Peyer's patch (tissue), 4 donors: ENCODE data around the gene TOMM34. TPM values are rescaled to one million over a fixed set of nuclear protein-coding genes. Genes with fewer than 3 reads are reported as not detected.

Experiments used
- DNase-seq, 3 donors: peaks; one replicate each; pipeline ENCODE4 v3.0.0-alpha.2; 2017 to 2019
- H3K27ac ChIP-seq, 4 donors: fragments of 200-600 bp; sonication (generic); one replicate each; pipeline ENCODE4 v1.5.1; 2016 to 2019
- H3K27me3 ChIP-seq, 2 donors: fragments of 200-600 bp; sonication (generic); one replicate each; pipeline ENCODE4 v1.5.1; 2019
- H3K36me3 ChIP-seq, 3 donors: fragments of 200-600 bp; sonication (generic); one replicate each; pipeline ENCODE4 v1.5.1; 2016 to 2019
- H3K4me1 ChIP-seq, 4 donors: fragments of 200-600 bp; sonication (generic); one replicate each; pipeline ENCODE4 v1.5.1; 2016 to 2019
- H3K4me3 ChIP-seq, 4 donors: fragments of 200-600 bp; sonication (generic); 1 replicate in 3 of 4; 2 replicates in 1 of 4; pipeline ENCODE4 v1.5.1; 2016 to 2019; ENCODE audit warnings: mild to moderate bottlenecking in 1 of 4
- H3K9me3 ChIP-seq, 4 donors: fragments of 200-600 bp; sonication (generic); one replicate each; pipeline ENCODE4 v1.5.1; 2016 to 2019; ENCODE audit warnings: mild to moderate bottlenecking in 1 of 4
- POLR2A ChIP-seq, 2 donors: fragments of 450-650 bp; IDR thresholded peaks; one replicate each; pipeline ENCODE4 v1.5.1; 2017; ENCODE audit warnings: antibody characterized with exemption in 2 of 2, mild to moderate bottlenecking in 2 of 2, moderate library complexity in 2 of 2
- total RNA-seq, 4 donors: library from RNA; depleted of rRNA; stranded (reverse); fragments of >200 nt; gene quantifications; one replicate each; pipeline ENCODE4 v1.1.0, GENCODE V29; 2016
- TF ChIP-seq, protein P1 (sequence below), 6 experiments: fragments of 450-650 bp in 4 of 6; fragments of 200-600 bp in 2 of 6; sonication (generic) in 1 of 6; IDR thresholded peaks; one replicate each; pipeline ENCODE4 v1.5.1; 2017 to 2019; ENCODE audit warnings: antibody characterized with exemption in 6 of 6, mild to moderate bottlenecking in 3 of 6, moderate library complexity in 1 of 6

TOMM34 gene
- total RNA-seq, 4 donors from 2014 or later = 8.4 to 19.0 (median 12.2) TPM

DNA sequence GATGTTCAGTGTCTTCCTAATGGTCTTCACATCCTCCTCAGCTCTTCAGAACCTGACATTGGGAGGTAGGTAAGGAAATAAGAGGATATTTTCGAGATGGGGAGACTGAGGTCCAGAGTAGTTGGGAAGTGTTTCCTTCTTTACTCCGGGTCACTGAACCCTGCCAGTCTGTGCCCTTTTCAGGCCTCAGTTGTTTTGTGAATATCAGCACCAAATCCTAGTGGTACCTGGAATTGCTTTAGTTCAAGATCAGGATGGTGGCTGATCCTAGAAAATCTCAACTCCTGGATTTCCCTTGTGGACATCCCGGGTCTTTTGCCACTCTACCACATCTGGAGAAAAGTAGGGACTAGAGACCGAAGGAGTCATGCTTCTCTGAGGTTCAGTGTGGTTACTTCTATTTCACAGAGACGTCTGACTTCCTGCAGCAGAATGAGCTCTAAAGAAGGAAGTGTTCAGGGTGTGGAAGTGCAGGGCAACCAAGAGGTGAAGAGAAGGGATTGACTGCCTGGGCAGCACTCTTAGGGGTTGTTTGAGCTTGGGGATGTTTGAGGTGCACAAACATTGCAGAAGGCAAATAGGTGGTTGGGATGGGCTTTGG, 7.1 kb upstream of the TOMM34 start:
- peak overlapping the region; percentile 88 to 97 (median 92) for H3K27ac ChIP-seq
- peak in 1 of 2 donors; percentile 48 for TF ChIP-seq POLR2A (IDR thresholded peaks at IDR 0.05)
- TF ChIP-seq, protein P1, sequence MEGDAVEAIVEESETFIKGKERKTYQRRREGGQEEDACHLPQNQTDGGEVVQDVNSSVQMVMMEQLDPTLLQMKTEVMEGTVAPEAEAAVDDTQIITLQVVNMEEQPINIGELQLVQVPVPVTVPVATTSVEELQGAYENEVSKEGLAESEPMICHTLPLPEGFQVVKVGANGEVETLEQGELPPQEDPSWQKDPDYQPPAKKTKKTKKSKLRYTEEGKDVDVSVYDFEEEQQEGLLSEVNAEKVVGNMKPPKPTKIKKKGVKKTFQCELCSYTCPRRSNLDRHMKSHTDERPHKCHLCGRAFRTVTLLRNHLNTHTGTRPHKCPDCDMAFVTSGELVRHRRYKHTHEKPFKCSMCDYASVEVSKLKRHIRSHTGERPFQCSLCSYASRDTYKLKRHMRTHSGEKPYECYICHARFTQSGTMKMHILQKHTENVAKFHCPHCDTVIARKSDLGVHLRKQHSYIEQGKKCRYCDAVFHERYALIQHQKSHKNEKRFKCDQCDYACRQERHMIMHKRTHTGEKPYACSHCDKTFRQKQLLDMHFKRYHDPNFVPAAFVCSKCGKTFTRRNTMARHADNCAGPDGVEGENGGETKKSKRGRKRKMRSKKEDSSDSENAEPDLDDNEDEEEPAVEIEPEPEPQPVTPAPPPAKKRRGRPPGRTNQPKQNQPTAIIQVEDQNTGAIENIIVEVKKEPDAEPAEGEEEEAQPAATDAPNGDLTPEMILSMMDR (IDR thresholded peaks at IDR 0.05) = peak in 1 of 6 experiments; percentile 1
- no peaks in the 10 kb centered on the region for H3K27me3 ChIP-seq
- peak overlapping the region; percentile 76 to 98 (median 85) for H3K4me3 ChIP-seq
- H3K4me1 ChIP-seq = peaks cover 0 to 8% (median 2%) of the 10 kb centered on the region in 4 donors
- H3K9me3 ChIP-seq = no peaks in the 10 kb centered on the region
- DNase-seq = peak in 2 of 3 donors; percentile 60 to 73
- peaks cover 0 to 4% (median 0%) of the 10 kb centered on the region in 3 donors for H3K36me3 ChIP-seq

DNA sequence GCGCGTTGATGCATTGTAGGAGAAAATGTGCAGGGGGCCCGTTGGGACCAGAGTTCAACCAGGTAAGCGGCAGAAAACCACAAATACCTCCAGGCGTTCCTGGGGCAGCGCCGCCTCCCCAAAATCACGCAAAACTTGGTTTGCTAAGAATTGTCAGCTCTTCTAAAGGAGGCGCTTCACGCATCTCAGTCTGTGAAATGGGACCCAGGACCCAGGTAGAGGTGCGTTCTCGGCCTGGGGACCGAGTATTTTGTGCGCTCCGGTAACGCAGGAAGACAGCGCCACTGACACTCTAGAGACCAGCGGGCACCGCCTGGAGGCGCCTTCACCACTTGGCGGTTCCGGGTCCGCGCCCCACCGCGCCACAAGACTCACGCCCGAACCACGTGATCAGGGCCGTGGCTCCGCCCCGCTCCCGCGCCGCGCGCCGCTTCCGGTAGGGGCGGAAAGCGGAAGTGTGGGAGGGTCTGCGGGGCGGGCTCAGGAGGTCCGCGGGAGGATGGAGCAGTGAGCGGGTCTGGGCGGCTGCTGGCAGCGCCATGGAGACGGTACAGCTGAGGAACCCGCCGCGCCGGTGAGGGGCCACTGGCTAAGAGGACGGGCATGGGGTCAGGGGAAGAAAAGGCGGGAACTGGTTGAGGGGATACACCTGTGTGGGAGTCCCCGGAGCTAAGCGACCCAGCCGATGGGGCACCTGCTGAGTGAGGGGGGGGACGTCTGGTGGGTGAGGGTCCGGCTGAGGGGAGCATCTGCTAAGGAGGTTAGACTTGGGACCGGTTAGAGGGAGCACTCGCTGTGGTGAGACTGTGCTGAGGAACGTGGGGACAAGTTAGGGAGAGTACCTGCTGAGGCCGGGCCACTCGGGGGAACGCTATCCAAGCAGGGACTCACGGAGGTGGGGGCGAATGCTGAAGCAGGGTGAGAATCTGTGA, 6.1 kb upstream of the TOMM34 start, which contains the start of gene STK4:
STK4 (plus strand) TSS at position 483 of the 932 bp plus-strand sequence; CDS start at position 540, 57 bp downstream.
- H3K27ac ChIP-seq = peak within 1 kb of the TSS; percentile 88 to 97 (median 92)
- TF ChIP-seq, protein P1 (IDR thresholded peaks at IDR 0.05) = peak; percentile 20 to 64 (median 54)
- TF ChIP-seq POLR2A (IDR thresholded peaks at IDR 0.05) = peak; percentile 92 to 94
- no peaks in the 10 kb centered on the region for H3K36me3 ChIP-seq
- peaks cover 0 to 8% (median 2%) of the 10 kb centered on the region in 4 donors for H3K4me1 ChIP-seq
- H3K9me3 ChIP-seq = no peaks in the 10 kb centered on the region
- no peaks in the 10 kb centered on the region for H3K27me3 ChIP-seq
- DNase-seq = peak; percentile 95 to 98 (median 97)
- peak within 1 kb of the TSS; percentile 76 to 98 (median 85) for H3K4me3 ChIP-seq

DNA sequence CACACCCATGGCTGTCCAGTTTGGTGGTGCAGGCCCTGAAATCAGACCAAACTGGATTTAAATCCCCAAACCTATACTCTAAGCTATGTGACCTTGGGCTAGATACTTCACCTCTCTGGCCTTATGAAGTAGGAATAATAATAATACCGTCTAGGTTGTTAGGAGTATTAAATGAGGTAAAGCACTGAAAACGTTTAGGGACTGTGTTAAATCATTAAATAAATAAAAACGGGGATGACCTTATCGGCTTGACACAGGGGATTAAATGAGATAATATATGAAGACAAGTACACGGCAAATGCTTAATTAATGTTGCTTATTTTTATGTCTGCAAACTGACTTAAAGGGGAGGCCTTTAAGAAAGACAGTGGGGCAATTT, 5.4 kb upstream of the TOMM34 start:
- no peak for TF ChIP-seq POLR2A (IDR thresholded peaks at IDR 0.05)
- TF ChIP-seq, protein P1 (IDR thresholded peaks at IDR 0.05) = no peak
- Histone ChIP-seq H3K27me3 (no peaks in the 10 kb centered on the region), H3K9me3 (no peaks in the 10 kb centered on the region), H3K27ac (peak overlapping the region; percentile 88 to 97 (median 92)), H3K36me3 (no peaks in the 10 kb centered on the region), H3K4me1 (peaks cover 0 to 7% (median 1%) of the 10 kb centered on the region in 4 donors), H3K4me3 (peak overlapping the region; percentile 76 to 98 (median 85))
- DNase-seq = no peak

DNA sequence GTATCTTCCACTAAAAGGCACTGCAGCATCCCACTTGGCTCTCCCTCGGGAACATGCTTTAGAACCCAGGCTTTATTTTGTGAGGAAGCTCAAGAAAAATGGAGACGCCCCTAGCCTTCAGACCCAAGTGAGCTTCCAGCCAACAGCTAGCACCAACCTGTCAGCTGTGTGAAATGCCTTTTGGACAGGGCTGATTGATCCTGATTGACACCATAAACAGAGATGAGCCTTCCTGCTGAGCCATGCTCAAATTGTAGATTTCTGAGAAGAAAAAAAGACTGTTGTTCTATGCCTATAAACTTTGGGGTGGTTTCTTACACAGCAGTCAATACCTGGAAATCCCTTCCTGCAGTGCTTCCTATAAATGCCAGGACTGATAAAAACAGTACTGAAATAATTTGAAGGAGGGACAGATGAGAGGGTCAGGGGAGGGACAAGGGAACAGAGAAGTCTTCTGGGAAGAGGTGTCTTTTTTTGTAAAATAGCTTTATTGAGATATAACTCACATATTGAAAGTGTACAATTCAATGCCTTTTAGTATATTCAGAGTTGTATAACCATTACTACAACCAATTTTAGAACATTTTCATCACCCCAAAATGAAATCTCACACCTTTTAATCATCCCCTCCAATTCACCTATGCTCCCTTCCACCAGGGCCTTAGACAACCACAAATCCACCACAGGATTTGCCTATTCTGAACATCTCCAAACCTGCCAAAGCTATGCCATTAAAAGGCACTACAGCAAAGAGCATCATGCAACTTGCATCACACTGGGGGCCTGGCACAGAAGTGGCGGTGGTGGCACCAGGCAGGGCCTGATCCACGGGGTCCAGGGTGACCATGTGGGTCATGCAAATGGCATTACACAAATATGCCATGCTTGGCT, 3.4 kb upstream of the TOMM34 start:
- no peak for DNase-seq

More for the DNA sequence above, 3.4 kb upstream of the TOMM34 start:
- no peak for TF ChIP-seq POLR2A (IDR thresholded peaks at IDR 0.05)
- TF ChIP-seq, protein P1 (IDR thresholded peaks at IDR 0.05) = no peak
- peaks cover 0 to 18% (median 0%) of the 10 kb centered on the region in 4 donors for H3K4me1 ChIP-seq
- H3K4me3 ChIP-seq = no peak overlapping the region
- no peaks in the 10 kb centered on the region for H3K27me3 ChIP-seq
- H3K36me3 ChIP-seq = no peaks in the 10 kb centered on the region
- H3K27ac ChIP-seq = peak overlapping the region in 1 of 4 donors; percentile 4
- H3K9me3 ChIP-seq = no peaks in the 10 kb centered on the region
